Raji (cell line): ENCODE measurements around the gene CNIH4.

ENCODE experiments used
- POLR2A ChIP-seq: IDR thresholded peaks from 2 replicates; pipeline ENCODE4 v1.6.1; 2011; ENCODE audit warnings: low read depth, low read length, control low read depth; ENCODE audit not compliant: insufficient read depth

CNIH4 gene

GRCh38 chr1:224338150-224338838 is 18.4 kb upstream of the CNIH4 start:
- no peak for TF ChIP-seq POLR2A

GRCh38 chr1:224339442-224340033 is 17.1 kb upstream of the CNIH4 start:
- no peak for TF ChIP-seq POLR2A

- TF ChIP-seq POLR2A: no peak
Observed at GRCh38 chr1:224343679-224344078, 13.0 kb upstream of the CNIH4 start.

- no peak for TF ChIP-seq POLR2A
Observed at GRCh38 chr1:224348137-224348536, 8.5 kb upstream of the CNIH4 start.

- no peak for TF ChIP-seq POLR2A
Observed at GRCh38 chr1:224353975-224354925, 2.4 kb upstream of the CNIH4 start.

DNA sequence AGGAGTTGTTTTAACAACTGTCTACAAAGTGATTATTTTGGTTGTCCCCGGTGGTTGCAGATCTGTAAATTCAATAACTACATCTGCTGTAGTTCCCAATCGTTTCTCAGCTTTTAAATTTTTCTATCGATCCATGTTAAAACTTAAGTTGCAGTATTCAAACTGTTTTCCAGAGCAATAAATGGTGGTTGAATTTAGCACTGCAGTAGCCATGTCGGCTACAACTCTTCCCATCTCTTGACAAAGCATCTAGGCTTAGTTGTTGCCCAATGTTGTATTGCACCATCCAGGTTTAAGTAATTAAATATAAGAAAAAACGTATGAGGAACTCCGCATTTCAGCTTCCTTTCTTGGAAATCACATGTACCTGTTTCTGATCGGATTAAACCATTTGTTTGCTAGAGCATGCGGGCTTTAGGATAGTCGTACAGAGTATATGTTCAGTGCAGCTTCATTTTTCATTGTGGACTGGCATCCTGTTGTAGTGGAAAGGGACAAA is 996 bp downstream of the CNIH4 start:
- TF ChIP-seq POLR2A: no peak

DNA sequence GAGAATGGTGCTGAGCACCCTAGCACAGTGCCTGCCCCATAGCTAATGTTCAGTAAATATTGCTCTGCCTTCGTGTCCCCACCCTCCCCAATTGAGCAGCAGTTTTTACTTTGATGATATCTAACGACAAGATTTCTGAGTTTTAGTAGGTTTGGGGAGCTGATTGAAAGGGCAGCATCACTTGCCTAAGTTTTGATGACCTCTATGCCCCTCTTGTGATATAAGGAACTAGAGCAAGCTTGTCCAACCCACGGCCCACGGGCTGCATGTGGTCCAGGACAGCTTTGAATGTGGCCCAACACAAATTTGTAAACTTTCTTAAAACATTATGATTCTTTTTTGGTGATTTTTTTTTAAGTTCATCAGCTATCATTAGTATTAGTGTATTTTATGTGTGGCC is 1.6 kb downstream of the CNIH4 start:
- TF ChIP-seq POLR2A: no peak

- TF ChIP-seq POLR2A: no peak
Observed at GRCh38 chr1:224359207-224359606, 2.5 kb downstream of the CNIH4 start.

GRCh38 chr1:224368409-224368808 is 11.7 kb downstream of the CNIH4 start:
- TF ChIP-seq POLR2A: no peak

- TF ChIP-seq POLR2A: no peak
Observed at GRCh38 chr1:224373008-224373590, 16.4 kb downstream of the CNIH4 start.

- no peak for TF ChIP-seq POLR2A
Observed at GRCh38 chr1:224375059-224375458, 18.4 kb downstream of the CNIH4 start.

DNA sequence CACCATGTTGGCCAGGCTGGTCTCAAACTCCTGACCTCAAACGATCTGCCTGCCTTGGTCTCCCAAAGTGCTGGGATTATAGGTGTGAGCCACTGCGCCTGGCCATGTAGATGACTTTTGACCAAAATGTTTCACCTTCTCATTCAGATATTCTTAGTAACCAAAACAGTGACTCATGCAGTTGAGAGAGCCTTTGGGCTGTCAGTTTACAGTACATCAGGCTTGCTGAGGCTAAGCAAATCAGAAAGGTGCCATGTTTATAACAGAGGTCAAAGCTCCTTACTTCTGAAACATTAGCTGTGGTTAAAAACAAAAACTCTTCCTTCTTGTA is 21.0 kb downstream of the CNIH4 start:
- TF ChIP-seq POLR2A: no peak

- no peak for TF ChIP-seq POLR2A
Observed at GRCh38 chr1:224378855-224379631, 22.4 kb downstream of the CNIH4 start.

DNA sequence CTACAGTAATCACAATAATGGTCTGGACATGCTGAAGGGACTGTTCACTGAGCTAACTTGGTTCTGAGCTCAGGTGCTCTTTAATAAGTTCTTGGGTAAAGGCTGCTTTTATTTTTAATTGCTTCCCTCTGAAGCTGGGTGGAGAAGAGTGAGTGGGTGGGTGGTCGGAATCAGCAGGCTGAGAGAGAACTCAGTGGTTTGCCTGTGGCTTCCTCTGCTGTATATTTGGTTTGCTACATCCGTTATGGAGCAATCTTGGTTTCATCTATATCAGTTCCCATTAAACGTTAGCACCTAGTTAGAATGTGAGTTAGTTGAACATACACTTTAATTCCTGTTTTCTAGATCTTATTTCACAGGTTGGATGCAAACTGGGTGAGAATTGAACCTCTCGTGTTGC is 23.3 kb downstream of the CNIH4 start:
- no peak for TF ChIP-seq POLR2A
